Gastrocnemius medialis (tissue), 4 donors: ENCODE data around the gene SERBP1. TPM values are rescaled to one million over a fixed set of nuclear protein-coding genes. Genes with fewer than 3 reads are reported as not detected.
A peak's percentile ranks its signal among the peaks of the same experiment; 100 is the strongest.

Experiments
- ATAC-seq, 2 donors: fragments of 150-250 bp; one replicate each; pipeline ENCODE4 v1.9.1; 2016
- DNase-seq, 2 donors: peaks; one replicate each; pipeline ENCODE4 v3.0.0-alpha.2; 2019
- H3K27ac ChIP-seq, 4 donors: fragments of 200-600 bp; sonication (generic); 1 replicate in 1 of 4; 2 replicates in 3 of 4; pipeline ENCODE4 v1.5.1; 2016 to 2018; ENCODE audit warnings: mild to moderate bottlenecking in 2 of 4, moderate library complexity in 1 of 4
- H3K27me3 ChIP-seq, 3 donors: fragments of 200-600 bp; sonication (generic) in 2 of 3; 1 replicate in 1 of 3; 2 replicates in 2 of 3; pipeline versions ENCODE4 v1.5.1 to v1.6.0; 2016 to 2019; ENCODE audit warnings: mild to moderate bottlenecking in 1 of 3, moderate library complexity in 1 of 3
- H3K36me3 ChIP-seq, 2 donors: fragments of 200-600 bp; sonication (generic) in 1 of 2; one replicate each; pipeline ENCODE4 v1.5.1; 2017 to 2018
- H3K4me1 ChIP-seq, 2 donors: fragments of 200-600 bp; sonication (generic) in 1 of 2; one replicate each; pipeline ENCODE4 v1.5.1; 2016 to 2017; ENCODE audit warnings: mild to moderate bottlenecking in 2 of 2
- H3K4me3 ChIP-seq, 4 donors: fragments of 200-600 bp; sonication (generic) in 3 of 4; 1 replicate in 1 of 4; 2 replicates in 3 of 4; pipeline ENCODE4 v1.5.1; 2016 to 2019; ENCODE audit warnings: mild to moderate bottlenecking in 2 of 4
- H3K9me3 ChIP-seq, 3 donors: fragments of 200-600 bp; sonication (generic) in 2 of 3; 1 replicate in 1 of 3; 2 replicates in 2 of 3; pipeline ENCODE4 v1.5.1; 2016 to 2019
- CTCF ChIP-seq, 5 experiments: fragments of 450-650 bp in 3 of 5; fragments of 200-600 bp in 2 of 5; sonication (generic) in 2 of 5; IDR thresholded peaks in 4 of 5; conservative IDR thresholded peaks in 1 of 5; 1 replicate in 4 of 5; 2 replicates in 1 of 5; pipeline ENCODE4 v1.5.1; 2016 to 2019; ENCODE audit warnings: antibody characterized with exemption in 5 of 5, mild to moderate bottlenecking in 3 of 5, moderate library complexity in 3 of 5
- POLR2A ChIP-seq, 2 donors: fragments of 450-650 bp; IDR thresholded peaks; one replicate each; pipeline ENCODE4 v1.6.1; 2017; ENCODE audit warnings: antibody characterized with exemption in 2 of 2, mild to moderate bottlenecking in 2 of 2, moderate library complexity in 2 of 2
- in situ Hi-C, 4 donors: fragments of 200-750 bp; cut with MboI; loops; one replicate each; pipeline versions ENCODE4 v1.15.0 to v1.8.0; 2017; ENCODE audit warnings: low sequenced_read_pairs in 4 of 4
- intact Hi-C: fragments of 100-400 bp; cut with DNase I; formaldehyde crosslinking; loops from one replicate; pipeline ENCODE4 v1.15.1; 2023; ENCODE audit warnings: low total_unique reads
- total RNA-seq, 4 donors: library from RNA; depleted of rRNA; stranded (reverse); fragments of >200 nt; gene quantifications; one replicate each; pipeline versions ENCODE4 v1.1.0 to v1.2.3, GENCODE V29; 2016

The SERBP1 gene
- total RNA-seq, 4 donors from 2014 or later: 249 to 353 (median 311) TPM

GRCh38 chr1:67465375-67465774 is 35.2 kb upstream of the SERBP1 start:
- intact Hi-C loops (no loop called here), in situ Hi-C loops (no loop called here)
- Histone ChIP-seq H3K4me1 (peaks cover 40 to 44% of the 10 kb centered on the region in 2 donors), H3K36me3 (no peaks in the 10 kb centered on the region), H3K9me3 (no peaks in the 10 kb centered on the region), H3K27me3 (no peaks in the 10 kb centered on the region), H3K4me3 (no peak overlapping the region), H3K27ac (peak overlapping the region; percentile 44 to 82 (median 63))
- DNase-seq: no peak
- TF ChIP-seq POLR2A (IDR thresholded peaks at IDR 0.05) (no peak), CTCF (IDR thresholded peaks at IDR 0.05 in 4 of 5, conservative IDR thresholded peaks at IDR 0.05 in 1 of 5) (no peak)
- no peak for ATAC-seq

GRCh38 chr1:67464746-67465145 is 34.5 kb upstream of the SERBP1 start:
- no peaks in the 10 kb centered on the region for H3K27me3 ChIP-seq
- no peak overlapping the region for H3K4me3 ChIP-seq
- no peaks in the 10 kb centered on the region for H3K36me3 ChIP-seq
- no peaks in the 10 kb centered on the region for H3K9me3 ChIP-seq
- intact Hi-C loops (no loop called here), in situ Hi-C loops (no loop called here)
- TF ChIP-seq POLR2A (IDR thresholded peaks at IDR 0.05) (no peak), CTCF (IDR thresholded peaks at IDR 0.05 in 4 of 5, conservative IDR thresholded peaks at IDR 0.05 in 1 of 5) (no peak)
- ATAC-seq: peak in 1 of 2 donors; percentile 16
- DNase-seq: peak in 1 of 2 donors; percentile 29
- peaks cover 44 to 51% of the 10 kb centered on the region in 2 donors for H3K4me1 ChIP-seq
- peak overlapping the region; percentile 44 to 82 (median 63) for H3K27ac ChIP-seq

GRCh38 chr1:67464058-67464457 is 33.9 kb upstream of the SERBP1 start:
- DNase-seq (no peak), ATAC-seq (no peak)
- no peaks in the 10 kb centered on the region for H3K27me3 ChIP-seq
- intact Hi-C loops: no loop called here
- H3K36me3 ChIP-seq: no peaks in the 10 kb centered on the region
- H3K4me3 ChIP-seq: no peak overlapping the region
- H3K4me1 ChIP-seq: peaks cover 44 to 51% of the 10 kb centered on the region in 2 donors
- H3K9me3 ChIP-seq: no peaks in the 10 kb centered on the region
- in situ Hi-C loops: no loop called here
- H3K27ac ChIP-seq: peak overlapping the region; percentile 79 to 83 (median 80)
- no peak for TF ChIP-seq CTCF (IDR thresholded peaks at IDR 0.05 in 4 of 5, conservative IDR thresholded peaks at IDR 0.05 in 1 of 5)
- no peak for TF ChIP-seq POLR2A (IDR thresholded peaks at IDR 0.05)

- ATAC-seq (no peak), DNase-seq (no peak)
- Histone ChIP-seq H3K9me3 (no peaks in the 10 kb centered on the region), H3K36me3 (no peaks in the 10 kb centered on the region), H3K27ac (peak overlapping the region; percentile 79 to 83 (median 80)), H3K4me1 (peaks cover 40 to 46% of the 10 kb centered on the region in 2 donors), H3K4me3 (no peak overlapping the region), H3K27me3 (no peaks in the 10 kb centered on the region)
- in situ Hi-C loops (no loop called here), intact Hi-C loops (no loop called here)
- TF ChIP-seq POLR2A (IDR thresholded peaks at IDR 0.05) (no peak), CTCF (IDR thresholded peaks at IDR 0.05 in 4 of 5, conservative IDR thresholded peaks at IDR 0.05 in 1 of 5) (no peak)
Observed at GRCh38 chr1:67463298-67463955, 33.2 kb upstream of the SERBP1 start.
